Upper lobe of left lung (tissue), 4 donors: ENCODE data around the gene VWA5B2.

ENCODE experiments used
- CTCF ChIP-seq, 6 experiments: fragments of 450-650 bp in 4 of 6; fragments of 200-600 bp in 2 of 6; sonication (generic) in 2 of 6; IDR thresholded peaks; one replicate each; pipeline ENCODE4 v1.5.1; 2016 to 2019; ENCODE audit warnings: antibody characterized with exemption in 6 of 6
- POLR2AphosphoS5 ChIP-seq, 2 donors: sonication (generic); formaldehyde crosslinking; IDR thresholded peaks; one replicate each; pipeline ENCODE4 v1.5.1; 2017; ENCODE audit warnings: antibody characterized with exemption in 2 of 2

- TF ChIP-seq CTCF (IDR thresholded peaks at IDR 0.05) (no peak), POLR2AphosphoS5 (IDR thresholded peaks at IDR 0.05) (no peak)
Observed at GRCh38 chr3:184239221-184239620, 9.8 kb downstream of the VWA5B2 start.
